ENCODE measurements around the gene MYZAP.

MYZAP gene

DNA sequence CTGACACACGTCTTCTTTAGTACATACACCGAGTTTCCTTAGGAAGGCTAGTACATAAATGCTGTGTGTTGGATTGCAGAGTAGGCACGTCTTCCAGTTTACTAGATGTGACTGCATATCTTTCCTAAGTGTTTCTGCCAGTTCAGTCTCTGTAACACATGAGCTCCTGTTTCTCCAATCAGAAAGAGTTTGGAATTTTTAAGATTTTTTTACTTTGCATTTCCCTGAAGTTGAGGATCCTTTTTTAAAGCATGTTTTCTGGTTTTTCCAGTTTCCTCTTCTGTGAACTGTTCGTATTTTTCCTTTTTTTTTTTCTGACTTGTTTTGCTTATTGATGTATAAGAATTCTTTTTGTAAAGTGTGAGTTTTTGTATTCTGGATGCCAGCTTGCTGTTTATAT, 107.3 kb downstream of the MYZAP start:
- no peak for DNase-seq (ENCODE audit: low read depth)

- no peak for DNase-seq (ENCODE audit: low read depth)
Measured at GRCh38 chr15:57703387-57703786, 111.7 kb downstream of the MYZAP start.

DNA sequence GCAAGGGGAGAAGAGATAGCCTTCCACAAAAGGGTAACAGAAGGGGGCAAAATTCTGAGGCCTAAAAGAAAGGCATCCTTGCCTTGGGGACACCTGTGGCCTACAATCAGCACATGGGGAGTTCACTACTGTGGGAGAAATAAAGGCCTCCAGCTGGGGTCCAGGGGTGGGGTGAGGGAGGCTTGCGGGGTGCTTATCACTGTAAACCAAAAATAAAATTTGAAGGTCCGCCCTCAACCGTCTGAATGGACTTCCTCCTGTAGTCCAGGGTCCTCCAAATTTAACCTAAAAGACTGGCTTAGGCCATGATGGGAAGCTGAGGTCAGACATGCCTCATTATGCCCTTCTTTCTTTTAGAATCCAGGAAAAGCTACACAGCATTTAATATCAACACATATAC, 112.7 kb downstream of the MYZAP start:
- DNase-seq (ENCODE audit: low read depth) = no peak

DNA sequence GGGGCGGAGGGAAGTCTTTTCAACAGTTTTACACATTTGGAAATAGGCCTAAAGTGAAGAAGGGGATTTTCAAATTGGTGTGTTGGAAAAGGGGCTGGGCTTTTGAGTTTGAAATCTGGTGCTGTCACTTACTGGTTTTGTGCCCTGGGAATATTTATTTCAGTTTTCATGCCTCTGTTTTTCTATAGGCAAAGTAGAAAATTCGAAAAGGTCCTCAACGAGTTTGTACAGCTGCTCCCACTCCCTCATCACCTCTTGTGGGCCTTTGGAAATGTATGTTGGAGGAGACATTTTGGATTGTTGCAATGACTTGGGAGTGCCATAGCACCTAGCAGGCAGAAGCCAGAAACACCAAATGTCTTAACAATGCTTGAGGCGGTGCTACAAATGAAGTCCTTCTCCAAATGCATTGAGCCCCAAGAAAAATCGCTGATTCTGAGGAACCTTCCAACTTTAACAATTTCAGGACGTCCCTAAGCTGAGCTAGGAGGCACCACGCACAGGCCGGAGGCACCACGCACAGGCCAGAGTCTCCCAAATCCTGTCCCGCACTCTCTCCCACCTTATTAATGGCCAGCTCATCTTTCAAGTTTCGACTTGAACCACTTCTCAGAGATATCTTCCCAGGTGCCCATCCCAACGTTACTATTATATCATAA, 114.2 kb downstream of the MYZAP start:
- DNase-seq (ENCODE audit: low read depth) = no peak

DNA sequence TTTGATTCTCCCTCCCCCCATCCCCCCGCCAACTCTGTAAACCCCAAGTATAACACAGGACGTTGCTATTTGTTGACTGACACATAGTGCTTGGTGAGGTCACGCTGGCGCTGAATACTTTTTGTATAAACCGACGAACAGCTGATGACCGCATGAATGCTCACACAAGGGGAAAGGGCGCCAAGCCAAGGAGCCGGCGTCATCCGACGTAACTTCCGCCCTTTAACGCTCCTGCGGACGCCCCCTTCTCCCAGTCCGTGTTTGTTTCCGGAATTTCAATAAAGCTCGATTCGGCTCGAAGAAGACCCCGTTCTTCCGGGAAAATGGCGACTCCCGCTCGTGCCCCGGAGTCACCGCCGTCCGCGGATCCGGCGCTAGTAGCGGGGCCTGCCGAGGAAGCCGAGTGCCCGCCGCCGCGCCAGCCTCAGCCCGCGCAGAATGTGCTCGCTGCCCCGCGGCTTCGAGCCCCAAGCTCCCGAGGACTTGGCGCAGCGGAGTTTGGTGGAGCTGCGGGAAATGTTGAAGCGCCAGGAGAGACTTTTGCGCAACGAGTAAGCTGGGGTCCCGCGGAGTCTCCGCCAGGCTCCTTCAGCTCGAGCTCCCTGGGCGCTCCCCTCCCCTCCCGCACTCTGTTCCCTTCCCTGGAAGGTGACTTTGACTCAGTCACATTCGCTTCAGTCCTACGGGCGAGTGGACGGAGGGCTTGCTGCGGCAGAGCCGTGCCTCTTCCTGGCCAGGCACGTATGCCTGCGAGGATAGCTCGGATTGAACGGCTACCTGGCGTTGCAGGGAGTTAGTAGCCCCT, 114.9 kb downstream of the MYZAP start, which contains the start of gene POLR2M:
TSS of gene POLR2M (plus strand) at position 310 of the 805 bp plus-strand sequence. CDS start at position 439, 129 bp downstream.
- peak; percentile 89 for DNase-seq (ENCODE audit: low read depth)

GRCh38 chr15:57708047-57708446, 116.3 kb downstream of the MYZAP start:
- DNase-seq (ENCODE audit: low read depth) = no peak

DNA sequence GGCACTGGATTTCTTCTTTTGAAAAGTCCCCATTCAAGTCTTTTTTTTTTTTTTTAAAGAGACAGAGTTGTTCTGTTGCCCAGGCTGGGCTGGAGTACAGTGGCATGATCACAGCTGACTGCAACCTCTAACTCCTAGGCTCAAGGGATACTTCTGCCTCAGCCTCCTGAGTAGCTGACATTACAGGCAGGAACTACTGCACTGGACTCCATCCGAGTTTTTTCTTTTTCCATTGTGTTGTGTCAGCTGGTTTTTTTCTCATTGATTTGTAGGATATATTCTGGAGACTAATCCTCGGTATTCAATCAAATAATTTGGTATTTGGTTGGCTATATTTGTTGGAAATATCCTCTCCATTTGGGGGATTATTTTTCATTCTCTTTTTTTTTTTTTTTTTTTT, 126.6 kb downstream of the MYZAP start:
- no peak for DNase-seq (ENCODE audit: low read depth)

- DNase-seq (ENCODE audit: low read depth) = no peak
Measured at GRCh38 chr15:57720867-57721266, 129.2 kb downstream of the MYZAP start.

- no peak for DNase-seq (ENCODE audit: low read depth)
Measured at GRCh38 chr15:57726411-57726810, 134.7 kb downstream of the MYZAP start.

GRCh38 chr15:57727031-57727430, 135.3 kb downstream of the MYZAP start:
- DNase-seq (ENCODE audit: low read depth) = no peak

GRCh38 chr15:57728436-57728835, 136.7 kb downstream of the MYZAP start:
- no peak for DNase-seq (ENCODE audit: low read depth)

GRCh38 chr15:57730876-57731275, 139.2 kb downstream of the MYZAP start:
- no peak for DNase-seq (ENCODE audit: low read depth)

- DNase-seq (ENCODE audit: low read depth) = no peak
Measured at GRCh38 chr15:57731530-57732103, 139.9 kb downstream of the MYZAP start.

GRCh38 chr15:57732526-57733331, 141.0 kb downstream of the MYZAP start:
- peak; percentile 42 for DNase-seq (ENCODE audit: low read depth)

DNA sequence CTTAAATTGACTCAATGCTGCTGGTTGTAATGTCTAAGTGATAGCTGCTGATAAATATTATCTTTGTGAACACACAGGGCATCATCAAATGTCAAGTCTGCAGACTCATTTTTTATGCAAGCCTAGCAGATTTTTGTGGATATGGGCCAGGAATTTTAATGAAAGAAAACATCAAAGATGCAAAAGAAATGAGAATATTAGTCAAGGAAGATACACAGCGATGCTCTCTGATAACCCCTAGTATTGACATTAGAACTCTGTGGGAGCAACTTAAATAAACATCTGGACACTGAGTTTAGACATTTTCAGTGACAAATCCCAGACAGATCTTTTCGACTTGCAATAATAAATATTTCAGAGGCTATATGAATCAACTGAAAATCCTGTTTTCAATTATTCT, 143.2 kb downstream of the MYZAP start:
- DNase-seq (ENCODE audit: low read depth) = no peak
